Fibroblast of skin of left biceps (primary cell): ENCODE results near the gene NSD2.

Source experiments
- DNase-seq, 2 experiments: peaks; one replicate each; pipeline ENCODE4 v3.0.0-alpha.2; 2013; ENCODE audit warnings: low read depth in 2 of 2

NSD2 gene

GRCh38 chr4:1970926-1971325 lies 99.7 kb downstream of the NSD2 start:
- no peak for DNase-seq

DNA sequence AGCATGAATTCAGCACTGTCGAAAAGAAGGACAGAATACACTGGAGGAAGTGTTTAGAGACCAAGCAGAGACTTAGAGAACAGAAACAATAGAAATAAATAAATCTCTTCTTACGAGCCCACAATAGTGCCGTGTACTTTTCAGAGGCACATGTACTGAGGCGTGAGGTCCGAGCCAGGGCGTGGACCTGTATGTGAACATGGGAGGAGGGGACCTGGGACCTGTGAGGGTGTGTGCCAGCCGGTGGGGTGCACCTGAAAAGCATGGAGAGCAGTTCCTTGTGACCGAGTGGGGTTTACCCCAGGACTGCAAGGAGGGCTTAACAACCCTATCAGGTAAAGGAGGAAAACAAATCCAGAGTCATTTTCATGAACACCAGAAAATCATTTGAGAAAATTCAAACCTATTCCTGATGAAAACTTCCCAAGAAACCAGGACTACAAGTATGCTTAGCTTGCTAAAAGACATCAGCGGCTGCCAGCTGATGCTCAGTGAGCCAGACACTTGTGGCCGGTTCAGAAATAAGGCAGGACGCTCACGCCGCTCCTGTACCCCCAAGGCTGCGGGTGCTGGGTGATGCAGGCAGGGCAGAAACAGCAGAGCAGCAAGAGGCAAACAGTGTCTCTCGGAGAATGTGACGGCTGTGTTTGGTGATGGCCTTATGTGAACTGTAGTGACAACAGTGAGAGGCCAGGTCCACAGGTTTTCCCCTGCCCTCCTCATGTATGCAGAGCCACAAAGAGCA lies 100.4 kb downstream of the NSD2 start:
- DNase-seq: no peak

GRCh38 chr4:1972414-1972813 lies 101.2 kb downstream of the NSD2 start:
- no peak for DNase-seq

GRCh38 chr4:1973218-1973617 lies 102.0 kb downstream of the NSD2 start:
- no peak for DNase-seq

DNA sequence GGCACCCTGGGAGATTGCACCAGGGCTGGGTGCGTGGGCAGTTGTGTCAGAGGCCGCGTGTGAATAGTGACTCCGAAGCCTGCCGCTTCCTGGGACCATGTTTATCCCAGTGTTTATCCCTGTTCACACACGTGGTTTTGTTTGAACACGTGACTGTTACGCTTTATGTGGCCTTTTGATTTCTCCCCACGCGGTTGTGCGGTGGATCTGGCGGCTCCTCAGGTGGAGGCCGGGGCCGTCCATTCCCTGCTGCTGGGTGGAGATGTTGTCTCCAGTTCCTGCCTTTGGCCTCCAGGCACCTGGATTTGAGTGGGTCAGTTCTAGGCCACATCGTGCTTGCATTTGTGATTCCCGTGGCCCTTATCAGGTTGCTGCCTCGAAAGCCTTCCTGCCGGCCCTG lies 102.5 kb downstream of the NSD2 start:
- DNase-seq: no peak

GRCh38 chr4:1974840-1975239 lies 103.6 kb downstream of the NSD2 start:
- no peak for DNase-seq

DNA sequence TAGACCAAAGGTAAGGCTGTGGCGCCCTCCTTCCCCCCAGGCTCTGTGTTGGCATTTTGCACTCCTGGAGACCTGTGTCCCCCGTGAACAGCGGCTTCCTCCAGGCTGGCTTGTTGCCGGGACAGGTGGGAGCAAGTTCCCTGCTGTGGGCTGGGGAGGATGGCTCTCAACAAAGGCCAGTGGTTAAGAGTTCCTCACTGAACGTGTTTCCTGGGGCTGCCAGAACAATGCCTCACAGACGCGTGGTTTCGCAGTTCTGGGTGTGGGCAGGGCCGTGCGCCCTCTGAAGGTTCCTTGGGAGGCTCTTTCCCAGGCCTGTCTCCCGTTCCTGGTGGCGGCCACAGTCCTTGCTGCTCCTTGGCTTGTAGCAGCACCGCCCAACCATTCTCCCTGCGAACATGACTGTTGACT lies 104.2 kb downstream of the NSD2 start:
- DNase-seq: no peak

DNA sequence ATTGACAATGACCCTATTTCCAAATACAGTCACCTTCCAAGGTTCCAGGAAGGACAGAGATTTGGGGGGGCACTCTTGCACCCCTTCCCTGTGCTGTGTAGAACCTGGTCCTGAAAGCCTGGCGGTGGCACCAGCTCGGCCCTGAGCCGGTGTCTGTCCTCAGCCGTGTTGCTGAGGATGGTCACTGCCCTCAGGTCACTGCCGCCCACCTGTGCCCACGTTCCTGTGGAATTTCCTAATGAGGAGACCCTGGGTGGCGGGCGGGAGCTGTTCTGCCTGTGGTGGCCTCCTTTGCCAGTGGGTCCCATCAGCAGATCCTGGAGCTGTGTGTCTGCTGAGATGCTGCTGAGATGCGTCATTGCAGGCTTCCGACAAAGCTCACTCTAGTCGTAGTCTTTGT lies 104.7 kb downstream of the NSD2 start:
- no peak for DNase-seq

GRCh38 chr4:1976416-1977352 lies 105.5 kb downstream of the NSD2 start:
- no peak for DNase-seq

DNA sequence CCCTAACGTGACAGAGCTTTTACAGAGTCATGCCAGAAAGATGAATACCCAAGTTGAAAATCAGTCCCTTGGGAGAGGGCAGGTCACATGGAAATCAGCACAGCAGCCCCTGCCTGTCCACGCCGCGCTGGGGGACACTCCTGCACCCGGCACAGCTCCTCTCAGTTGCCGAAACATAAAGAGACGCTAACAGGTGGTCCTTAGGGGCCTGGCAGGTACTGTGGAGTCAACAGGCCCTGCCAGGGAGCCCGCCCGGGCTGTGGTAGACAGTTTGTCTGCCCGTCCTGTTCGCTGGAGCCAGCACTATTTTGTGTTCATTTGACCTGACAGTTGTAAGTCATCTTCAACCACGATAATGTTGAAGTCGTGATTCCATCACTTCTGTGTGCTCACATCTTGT lies 107.0 kb downstream of the NSD2 start:
- no peak for DNase-seq

GRCh38 chr4:1978741-1979476 lies 107.7 kb downstream of the NSD2 start:
- no peak for DNase-seq

DNA sequence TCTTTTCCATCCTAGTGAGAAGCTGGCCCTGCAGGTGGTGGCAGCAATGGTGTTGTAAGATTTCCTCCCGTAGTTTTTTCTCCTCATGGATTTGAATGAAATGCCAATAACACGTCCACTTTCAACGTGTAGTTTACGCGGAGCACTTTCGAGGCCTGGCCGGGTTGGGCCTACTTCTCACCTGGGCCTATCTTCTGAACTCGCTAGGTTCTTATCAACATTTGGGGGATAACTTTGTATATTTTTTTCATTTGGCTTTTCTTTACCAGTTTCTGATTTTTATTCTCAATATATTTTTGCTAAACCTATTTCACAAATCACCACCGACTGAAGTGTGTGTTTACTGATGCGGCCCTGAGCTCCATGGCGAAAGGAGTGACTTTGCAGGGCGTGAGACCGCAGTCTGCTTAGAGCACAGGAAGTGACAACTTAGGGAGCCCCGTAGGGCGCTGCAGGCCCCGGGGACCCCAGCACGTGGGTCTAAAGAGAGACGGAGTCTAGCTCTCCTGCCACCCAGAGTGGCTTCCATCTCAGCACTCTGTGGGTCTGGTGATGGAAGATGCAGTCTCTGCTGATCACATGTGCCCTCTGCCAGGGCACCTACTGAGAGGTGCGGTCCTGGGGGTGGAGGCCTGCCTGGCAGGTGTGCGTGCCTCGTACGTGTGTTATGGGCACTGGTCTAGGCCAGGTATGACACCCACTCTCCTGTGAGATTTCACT lies 108.4 kb downstream of the NSD2 start:
- DNase-seq: no peak

DNA sequence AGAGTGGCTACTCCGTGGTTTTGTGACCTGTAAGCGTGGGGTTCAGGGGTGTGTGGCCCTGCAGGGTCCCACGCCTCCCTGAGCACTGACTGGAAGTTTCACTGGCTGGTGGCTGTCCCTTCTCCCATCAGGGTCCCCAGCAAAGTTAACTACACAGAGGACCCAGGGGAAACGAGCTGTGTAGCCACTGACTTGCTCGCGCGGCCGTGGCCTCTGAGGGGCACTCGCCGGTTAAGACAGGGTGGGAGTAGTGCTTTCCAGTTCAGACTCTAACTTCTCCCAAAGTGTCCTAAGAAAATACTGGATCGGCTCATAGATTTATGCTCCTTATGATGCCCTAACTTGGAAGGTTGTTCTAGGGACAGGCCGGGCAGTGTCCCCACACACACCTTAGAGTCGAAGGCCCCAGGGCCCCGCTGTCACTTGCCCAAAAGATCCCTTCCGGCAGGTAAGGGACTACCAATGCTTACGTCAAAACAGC lies 109.4 kb downstream of the NSD2 start:
- no peak for DNase-seq

DNA sequence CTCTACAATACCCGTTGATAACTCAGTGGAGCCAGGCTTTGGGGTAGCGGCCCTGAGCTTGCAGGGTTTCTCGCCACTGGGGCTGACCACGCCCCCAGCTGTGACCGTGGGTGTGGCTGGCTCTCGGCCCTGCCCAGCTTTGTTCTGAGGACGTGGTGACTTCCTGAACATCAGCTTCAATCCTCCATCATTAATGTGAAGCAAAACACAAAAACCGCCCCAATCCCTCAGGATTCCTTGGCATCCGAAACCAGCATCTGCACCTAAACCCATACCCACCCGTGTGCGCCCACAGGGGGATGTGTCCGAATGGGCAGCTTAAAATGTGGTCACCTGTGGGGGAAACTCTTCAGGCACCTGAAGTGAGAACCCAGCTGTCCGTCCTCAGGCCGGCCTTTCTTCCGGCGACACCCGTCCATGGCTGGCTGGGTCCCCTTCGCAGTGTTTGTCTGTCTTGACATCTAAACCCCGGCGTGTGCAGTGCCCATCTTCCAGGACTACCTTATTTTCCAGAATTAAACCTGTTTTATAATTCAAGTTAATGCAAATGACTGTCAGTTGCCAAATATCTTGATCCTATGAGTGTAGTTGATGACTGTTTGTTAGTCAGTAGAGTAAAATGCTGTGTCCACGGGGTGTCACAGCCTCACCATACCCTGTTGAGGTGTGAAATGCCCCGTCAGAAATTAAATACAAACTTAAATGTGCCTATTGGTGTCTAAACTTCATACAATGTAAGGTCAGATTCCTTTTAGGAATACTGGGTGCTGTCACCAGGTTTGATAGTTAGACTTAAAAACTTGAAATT lies 110.3 kb downstream of the NSD2 start:
- DNase-seq: no peak

DNA sequence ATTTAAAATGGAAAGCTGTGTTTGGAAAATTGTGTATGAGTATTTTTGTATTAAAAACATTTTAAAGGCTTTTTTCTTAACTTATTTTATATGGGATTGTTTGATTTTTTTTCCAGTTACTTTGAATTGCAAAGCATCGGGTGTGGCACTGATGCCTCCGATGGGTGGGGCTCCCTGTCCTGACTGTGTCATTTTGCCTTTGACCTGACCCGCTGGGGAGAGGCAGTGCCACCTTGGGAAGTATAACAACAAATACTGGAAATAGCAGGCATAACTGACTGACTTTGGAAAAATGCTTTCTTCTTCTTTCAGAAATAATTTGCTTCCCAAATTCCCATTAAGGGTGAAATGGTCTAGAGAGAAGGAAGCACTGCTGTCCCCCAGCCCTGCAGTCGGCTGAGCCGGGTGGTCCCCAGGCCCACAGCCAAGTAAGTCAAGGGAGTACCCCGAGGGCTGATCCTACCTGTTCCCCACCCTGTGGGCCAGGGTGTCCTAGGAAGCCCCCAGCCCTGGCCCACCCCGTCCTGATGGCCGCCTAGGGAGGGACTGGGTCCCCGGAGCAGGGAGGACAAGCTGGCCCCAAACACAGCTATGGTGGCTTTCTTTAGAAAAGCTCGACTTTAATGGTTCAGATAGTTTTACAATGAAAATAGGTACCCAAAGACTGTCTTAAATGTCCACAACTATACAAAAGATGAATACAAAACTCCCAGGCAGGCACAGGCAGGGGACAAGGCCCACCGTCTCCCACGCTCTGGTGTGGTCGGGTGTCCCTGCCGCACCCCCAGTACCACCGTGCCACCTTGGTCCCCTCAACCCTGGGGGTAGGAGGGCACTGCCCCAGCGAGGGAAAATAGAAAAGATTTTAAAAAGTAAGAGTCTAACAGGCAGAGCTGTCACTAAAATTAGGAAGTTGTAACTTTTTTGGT lies 111.2 kb downstream of the NSD2 start:
- DNase-seq: no peak

DNA sequence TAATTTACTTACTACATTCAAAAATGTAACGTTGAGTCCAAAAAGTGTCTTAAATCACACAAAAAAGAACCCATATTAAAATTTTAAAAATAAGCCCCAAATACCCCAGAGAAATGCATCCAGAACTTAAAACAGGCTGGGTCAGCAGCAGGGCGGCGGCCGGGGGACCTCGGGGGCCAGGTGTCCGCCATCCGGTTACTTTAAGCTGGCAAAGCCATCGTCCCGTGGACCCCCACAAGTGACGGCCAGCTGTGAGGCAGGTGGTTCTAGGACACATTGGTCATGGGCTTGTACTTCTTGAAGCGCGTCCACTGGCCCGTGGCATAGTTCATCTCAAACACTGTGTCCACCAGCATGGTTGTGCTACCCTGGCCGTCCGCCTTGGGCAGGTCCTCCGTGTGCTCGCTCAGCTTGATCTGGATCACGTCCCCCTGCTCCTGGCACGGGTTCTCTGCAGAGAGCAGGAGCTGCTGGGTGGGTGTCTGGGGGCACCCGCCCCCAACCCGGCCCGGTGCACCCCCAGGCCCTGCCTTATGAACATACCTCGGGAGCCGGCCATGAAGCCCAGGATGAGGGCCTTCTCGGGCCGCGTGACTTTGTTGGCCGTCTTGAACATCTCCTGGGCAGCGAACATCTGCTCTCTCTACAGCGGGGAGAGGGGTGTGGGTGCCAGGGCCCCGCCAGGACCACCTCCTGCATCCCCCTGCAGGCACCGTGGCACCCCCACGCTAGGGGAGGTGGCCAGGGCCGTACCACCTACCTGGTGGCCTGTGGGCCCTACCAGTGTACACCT lies 112.1 kb downstream of the NSD2 start:
- no peak for DNase-seq

DNA sequence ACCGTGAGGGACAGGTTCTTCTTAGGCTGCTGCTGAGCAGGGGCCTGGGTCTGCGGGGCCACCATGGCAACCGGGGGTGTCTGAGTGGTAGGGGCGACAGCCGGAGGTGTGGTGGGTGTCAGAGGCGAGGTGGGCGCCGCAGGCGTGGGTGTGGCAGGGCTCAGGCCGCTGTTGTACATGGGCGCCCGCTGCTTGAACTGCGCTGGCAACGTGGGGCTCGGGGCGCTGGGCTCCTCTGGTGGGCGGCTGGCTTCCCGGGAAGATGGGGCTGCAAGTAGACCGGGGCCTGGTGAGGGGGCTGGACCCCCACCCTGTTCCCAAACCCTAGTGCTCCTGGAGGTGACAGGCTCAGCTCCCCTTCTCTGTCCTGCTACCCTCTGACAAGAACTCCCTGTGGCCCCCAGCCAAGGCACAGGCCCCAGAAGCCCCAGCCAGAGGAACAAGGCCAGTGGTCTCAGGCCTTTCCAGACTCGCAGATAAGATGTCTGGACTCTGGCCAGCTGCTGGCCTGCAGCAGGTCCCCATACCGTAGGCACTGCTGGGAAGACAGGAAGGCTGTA lies 112.7 kb downstream of the NSD2 start:
- DNase-seq: no peak

GRCh38 chr4:1984406-1985191 lies 113.4 kb downstream of the NSD2 start:
- no peak for DNase-seq
